A549 treated with ZK216348 at 1 μM for 4 hours (cell line): Measurements from ENCODE around the gene MFSD1. TPM values are rescaled to one million over a fixed set of nuclear protein-coding genes. Genes with fewer than 3 reads are reported as not detected.

Source experiments
- total RNA-seq: library from RNA; stranded (reverse); fragments of 200-300 nt; extraction: Qiagen RNA extraction; gene quantifications from 5 replicates; pipeline ENCODE4 v1.2.3, GENCODE V29; 2022; ENCODE audit warnings: low read depth

MFSD1 gene, protein sequence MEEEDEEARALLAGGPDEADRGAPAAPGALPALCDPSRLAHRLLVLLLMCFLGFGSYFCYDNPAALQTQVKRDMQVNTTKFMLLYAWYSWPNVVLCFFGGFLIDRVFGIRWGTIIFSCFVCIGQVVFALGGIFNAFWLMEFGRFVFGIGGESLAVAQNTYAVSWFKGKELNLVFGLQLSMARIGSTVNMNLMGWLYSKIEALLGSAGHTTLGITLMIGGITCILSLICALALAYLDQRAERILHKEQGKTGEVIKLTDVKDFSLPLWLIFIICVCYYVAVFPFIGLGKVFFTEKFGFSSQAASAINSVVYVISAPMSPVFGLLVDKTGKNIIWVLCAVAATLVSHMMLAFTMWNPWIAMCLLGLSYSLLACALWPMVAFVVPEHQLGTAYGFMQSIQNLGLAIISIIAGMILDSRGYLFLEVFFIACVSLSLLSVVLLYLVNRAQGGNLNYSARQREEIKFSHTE
- total RNA-seq = 37.2 to 50.3 TPM (median 45.7 TPM) in 5 replicates

GRCh38 chr3:158801696-158802408 is at the start of gene MFSD1:
Gene MFSD1, plus strand, starts transcription at chr3:158802054. Its CDS starts 99 bp downstream, at chr3:158802153.

Other genes starting within 250 kb of the MFSD1 start
- gene MLF1, start 230.9 kb upstream of the MFSD1 start, total RNA-seq = 22.0 to 37.0 TPM (median 24.5 TPM) in 5 replicates
- gene GFM1, start 157.5 kb upstream of the MFSD1 start, total RNA-seq = 39.1 to 61.0 TPM (median 40.8 TPM) in 5 replicates
- gene LXN, start 129.4 kb upstream of the MFSD1 start, total RNA-seq = 54.2 to 81.7 TPM (median 55.6 TPM) in 5 replicates
- gene RARRES1, start 69.6 kb upstream of the MFSD1 start, total RNA-seq = 7.5 to 16.6 TPM (median 11.2 TPM) in 5 replicates